Mesothelial cell of epicardium (in vitro differentiated cells): ENCODE data around the gene TMEM252. TPM values are rescaled to one million over a fixed set of nuclear protein-coding genes. Genes with fewer than 3 reads are reported as not detected.
A peak's percentile ranks its signal among the peaks of the same experiment; 100 is the strongest.

Experiments used
- DNase-seq, 2 experiments: peaks; one replicate each; pipeline ENCODE4 v3.0.0; 2021; ENCODE audit warnings: low spot score in 2 of 2; ENCODE audit not compliant: unreplicated experiment in 2 of 2
- H3K27ac Mint-ChIP-seq: 2 replicates; pipeline ENCODE4 v1.8.0; 2021; ENCODE audit warnings: mixed read lengths
- H3K27me3 Mint-ChIP-seq: 2 replicates; pipeline ENCODE4 v1.8.0; 2021; ENCODE audit warnings: low read depth, mixed read lengths
- H3K36me3 Mint-ChIP-seq: 2 replicates; pipeline ENCODE4 v1.8.0; 2021; ENCODE audit warnings: mixed read lengths
- H3K4me1 Mint-ChIP-seq: 2 replicates; pipeline ENCODE4 v1.8.0; 2021; ENCODE audit warnings: mixed read lengths
- H3K4me3 Mint-ChIP-seq: 2 replicates; pipeline ENCODE4 v1.8.0; 2021; ENCODE audit warnings: mild to moderate bottlenecking, moderate library complexity, mixed read lengths
- H3K9me3 Mint-ChIP-seq: 2 replicates; pipeline ENCODE4 v1.8.0; 2021; ENCODE audit warnings: mixed read lengths
- total RNA-seq: library from RNA; stranded (reverse); gene quantifications from 3 replicates; pipeline ENCODE4 v1.2.1, GENCODE V29; 2021
- TF ChIP-seq, protein P1 (sequence below): fragments of 200-600 bp; sonication (generic); IDR thresholded peaks from one replicate; pipeline ENCODE4 v1.5.0; 2021; ENCODE audit warnings: antibody characterized with exemption; ENCODE audit not compliant: unreplicated experiment

Gene TMEM252
- total RNA-seq, 1 donor from 2014 or later: not detected

DNA sequence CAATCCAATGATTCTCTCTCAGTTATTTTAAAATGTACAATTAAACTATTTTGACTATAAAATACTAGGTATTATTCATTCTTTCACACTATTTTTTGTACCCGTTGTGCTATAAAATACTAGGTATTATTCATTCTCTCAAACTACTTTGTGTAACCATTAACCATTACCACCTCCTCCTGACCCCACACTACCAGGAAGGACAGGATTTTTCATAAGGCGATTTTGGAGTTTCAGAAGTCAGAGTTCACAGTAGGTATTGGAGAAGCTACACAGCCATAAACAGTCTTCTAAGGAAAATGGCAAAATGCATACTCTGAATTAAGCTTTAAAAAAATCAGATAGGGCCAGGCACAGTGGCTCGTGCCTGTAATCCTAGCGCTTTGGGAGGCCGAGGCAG, 35.1 kb upstream of the TMEM252 start:
- Mint-ChIP-seq H3K27me3 (peaks cover 46% of the 10 kb centered on the region), H3K27ac (no peak overlapping the region), H3K4me1 (no peaks in the 10 kb centered on the region), H3K4me3 (no peak overlapping the region), H3K36me3 (no peaks in the 10 kb centered on the region), H3K9me3 (peaks cover 3% of the 10 kb centered on the region)
- TF ChIP-seq, protein P1, sequence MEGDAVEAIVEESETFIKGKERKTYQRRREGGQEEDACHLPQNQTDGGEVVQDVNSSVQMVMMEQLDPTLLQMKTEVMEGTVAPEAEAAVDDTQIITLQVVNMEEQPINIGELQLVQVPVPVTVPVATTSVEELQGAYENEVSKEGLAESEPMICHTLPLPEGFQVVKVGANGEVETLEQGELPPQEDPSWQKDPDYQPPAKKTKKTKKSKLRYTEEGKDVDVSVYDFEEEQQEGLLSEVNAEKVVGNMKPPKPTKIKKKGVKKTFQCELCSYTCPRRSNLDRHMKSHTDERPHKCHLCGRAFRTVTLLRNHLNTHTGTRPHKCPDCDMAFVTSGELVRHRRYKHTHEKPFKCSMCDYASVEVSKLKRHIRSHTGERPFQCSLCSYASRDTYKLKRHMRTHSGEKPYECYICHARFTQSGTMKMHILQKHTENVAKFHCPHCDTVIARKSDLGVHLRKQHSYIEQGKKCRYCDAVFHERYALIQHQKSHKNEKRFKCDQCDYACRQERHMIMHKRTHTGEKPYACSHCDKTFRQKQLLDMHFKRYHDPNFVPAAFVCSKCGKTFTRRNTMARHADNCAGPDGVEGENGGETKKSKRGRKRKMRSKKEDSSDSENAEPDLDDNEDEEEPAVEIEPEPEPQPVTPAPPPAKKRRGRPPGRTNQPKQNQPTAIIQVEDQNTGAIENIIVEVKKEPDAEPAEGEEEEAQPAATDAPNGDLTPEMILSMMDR: no peak
- DNase-seq: no peak

DNA sequence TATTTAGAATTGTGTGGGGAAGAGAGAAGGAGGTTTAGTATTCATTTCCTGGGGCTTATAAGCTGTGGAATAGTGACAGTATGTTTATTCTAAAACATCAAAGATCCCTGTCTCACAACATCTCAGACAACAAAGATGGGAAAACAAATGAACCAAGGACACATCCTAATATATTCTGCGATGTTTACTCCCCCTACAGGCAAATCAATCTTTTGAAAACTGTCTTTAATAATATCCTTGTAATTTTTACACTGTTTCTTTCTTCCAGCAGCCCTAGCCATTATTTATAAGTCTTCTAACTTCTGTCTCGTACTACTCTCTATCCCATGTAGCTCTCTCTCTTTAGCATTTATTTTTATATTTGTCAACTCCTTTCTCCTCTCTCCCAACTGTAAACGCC, 33.5 kb upstream of the TMEM252 start:
- Mint-ChIP-seq H3K27me3 (peaks cover 57% of the 10 kb centered on the region), H3K9me3 (peaks cover 3% of the 10 kb centered on the region), H3K4me3 (no peak overlapping the region), H3K36me3 (no peaks in the 10 kb centered on the region), H3K4me1 (no peaks in the 10 kb centered on the region), H3K27ac (no peak overlapping the region)
- TF ChIP-seq, protein P1: no peak
- no peak for DNase-seq

DNA sequence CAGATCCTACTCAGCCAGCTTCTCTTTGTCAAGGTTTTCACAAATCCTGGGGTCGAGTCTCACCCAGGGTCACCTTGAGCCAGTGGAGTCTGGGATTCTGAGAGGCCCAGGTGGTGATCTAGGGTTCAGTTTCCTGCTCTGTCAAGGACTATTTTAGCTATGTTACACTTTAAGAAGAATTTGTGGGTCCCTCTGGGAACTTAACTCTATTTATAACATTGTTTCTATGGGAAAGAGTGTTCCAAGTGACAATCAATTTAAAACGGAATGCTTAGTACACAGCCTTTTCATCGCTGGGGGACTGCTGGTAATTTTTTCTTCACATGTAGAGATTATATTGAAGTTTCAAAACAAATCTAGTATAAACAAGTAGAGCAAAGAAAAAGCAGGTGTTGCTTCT, 26.9 kb upstream of the TMEM252 start:
- Mint-ChIP-seq H3K4me3 (no peak overlapping the region), H3K27me3 (peaks cover 77% of the 10 kb centered on the region), H3K27ac (no peak overlapping the region), H3K36me3 (no peaks in the 10 kb centered on the region), H3K4me1 (no peaks in the 10 kb centered on the region), H3K9me3 (peaks cover 3% of the 10 kb centered on the region)
- TF ChIP-seq, protein P1: no peak
- DNase-seq: no peak

DNA sequence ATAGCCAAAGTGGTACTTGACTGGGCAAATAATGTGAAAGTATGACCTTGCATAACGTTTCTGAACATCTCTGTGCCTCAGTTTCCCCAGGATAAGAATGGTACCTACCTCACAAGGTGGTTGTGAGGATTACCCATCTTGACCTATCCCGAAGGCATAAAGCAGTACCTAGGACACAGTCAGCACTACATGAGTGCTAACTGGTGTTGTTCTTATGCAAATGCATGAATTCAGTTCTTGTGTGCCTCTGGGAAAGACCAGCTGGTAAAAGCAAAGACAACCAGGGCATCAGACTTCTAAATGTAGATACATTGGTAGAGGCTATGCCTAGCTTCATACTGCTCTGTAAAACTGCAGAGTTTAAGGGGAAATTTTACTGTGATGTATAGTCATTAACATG, 21.8 kb upstream of the TMEM252 start:
- H3K4me3 Mint-ChIP-seq: no peak overlapping the region
- no peaks in the 10 kb centered on the region for H3K9me3 Mint-ChIP-seq
- H3K36me3 Mint-ChIP-seq: no peaks in the 10 kb centered on the region
- H3K4me1 Mint-ChIP-seq: peaks cover 8% of the 10 kb centered on the region
- no peak overlapping the region for H3K27ac Mint-ChIP-seq
- no peak for DNase-seq
- H3K27me3 Mint-ChIP-seq: peaks cover 62% of the 10 kb centered on the region
- TF ChIP-seq, protein P1: no peak

DNA sequence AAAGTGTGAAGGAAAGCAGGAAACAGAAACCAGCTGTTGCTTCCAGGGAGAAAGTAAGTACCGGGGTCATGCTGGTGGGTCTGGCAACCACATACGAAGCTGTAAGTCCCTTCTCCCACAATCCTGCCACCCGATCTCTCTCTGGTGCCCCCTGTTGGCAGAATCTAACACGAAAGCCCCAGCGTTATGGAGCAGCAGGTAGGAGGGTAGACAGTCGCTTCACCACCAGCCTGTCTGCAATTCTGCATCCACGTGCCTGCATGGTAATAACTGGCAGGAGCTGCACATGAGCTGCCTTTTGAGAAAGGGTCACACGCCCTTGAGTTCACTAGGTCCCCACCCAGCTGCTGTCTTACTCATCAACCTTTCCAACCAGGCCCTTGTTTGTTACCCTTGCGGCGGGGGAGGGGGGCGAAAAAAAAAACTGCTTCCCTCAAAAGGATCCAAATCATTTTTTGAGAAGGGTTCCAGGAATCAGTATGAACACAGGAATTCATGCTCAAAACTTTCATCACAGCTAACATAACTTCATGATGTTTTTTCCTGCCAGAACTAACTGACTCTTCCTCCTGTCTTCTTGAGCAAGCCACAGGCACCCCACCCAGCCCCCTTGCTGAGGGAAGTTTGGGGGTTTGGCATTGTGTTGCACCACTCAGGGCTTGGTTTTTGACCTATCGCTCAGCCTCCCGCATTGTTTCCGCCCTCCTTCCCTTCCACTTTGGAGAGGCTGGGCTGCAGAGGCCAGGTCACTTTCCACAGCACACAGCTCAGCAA, 19.6 kb upstream of the TMEM252 start:
- DNase-seq: no peak

More for the DNA sequence above, 19.6 kb upstream of the TMEM252 start:
- peaks cover 53% of the 10 kb centered on the region for H3K27me3 Mint-ChIP-seq
- no peaks in the 10 kb centered on the region for H3K9me3 Mint-ChIP-seq
- H3K36me3 Mint-ChIP-seq: no peaks in the 10 kb centered on the region
- no peak overlapping the region for H3K4me3 Mint-ChIP-seq
- TF ChIP-seq, protein P1: no peak
- H3K27ac Mint-ChIP-seq: peak overlapping the region; percentile 22
- peaks cover 8% of the 10 kb centered on the region for H3K4me1 Mint-ChIP-seq
